Panc1 (cell line): ENCODE data around the gene DHCR7. TPM values are rescaled to one million over a fixed set of nuclear protein-coding genes. Genes with fewer than 3 reads are reported as not detected.

ENCODE experiments used
- ATAC-seq: fragments of 200-7000 bp; cut with Tn5 transposase; 2 replicates; pipeline ENCODE4 v1.9.1; 2020; ENCODE audit warnings: mild to moderate bottlenecking, moderate library complexity
- BruUV-seq: library from RNA; stranded (reverse); fragments of 400-500 nt; replicated peaks from 2 replicates; lab custom pipeline; 2021; lab: Mats Ljungman, UMichigan
- CTCF ChIA-PET: fragments of 300-600 bp; sonication (Branson Sonifier 250); formaldehyde crosslinking; loops from one replicate; lab custom pipeline; 2022; ENCODE audit warnings: antibody characterized with exemption; lab: Charles Lee
- POLR2A ChIA-PET: fragments of 300-600 bp; sonication (Branson Sonifier 250); formaldehyde crosslinking; loops from one replicate; lab custom pipeline; 2022; ENCODE audit warnings: antibody characterized with exemption; lab: Charles Lee
- DNase-seq: peaks from one replicate; pipeline ENCODE4 v3.0.0-alpha.2; 2010; ENCODE audit warnings: low read depth, low spot score
- H3K27ac ChIP-seq: 2 replicates; pipeline ENCODE4 v1.5.1; 2011; ENCODE audit warnings: mild to moderate bottlenecking, low read length, inconsistent platforms
- H3K27me3 ChIP-seq: fragments of 200-500 bp; sonication (Bioruptor generic); 2 replicates; pipeline ENCODE4 v1.6.0; 2014; ENCODE audit warnings: low read length, inconsistent platforms; ENCODE audit not compliant: control insufficient read depth, insufficient read depth
- H3K36me3 ChIP-seq: fragments of 200-500 bp; sonication (Bioruptor generic); 2 replicates; pipeline ENCODE4 v1.5.1; 2014; ENCODE audit warnings: inconsistent platforms, mild to moderate bottlenecking, low read length, moderate library complexity; ENCODE audit not compliant: control insufficient read depth, insufficient read depth
- H3K4me1 ChIP-seq: 2 replicates; pipeline ENCODE4 v1.5.1; 2011; ENCODE audit warnings: inconsistent platforms, mild to moderate bottlenecking, low read length, moderate library complexity; ENCODE audit not compliant: control insufficient read depth, insufficient read depth
- H3K4me3 ChIP-seq, 2 experiments: 2 replicates each; pipeline ENCODE4 v1.5.1; 2011 to 2012; ENCODE audit warnings: low read depth in 2 of 2, low read length in 2 of 2, mild to moderate bottlenecking in 2 of 2, inconsistent platforms in 1 of 2, moderate library complexity in 1 of 2
- H3K9me3 ChIP-seq: fragments of 200-500 bp; sonication (Bioruptor generic); 2 replicates; pipeline ENCODE4 v1.5.1; 2014; ENCODE audit warnings: low read depth, mild to moderate bottlenecking, inconsistent platforms, low read length, moderate library complexity; ENCODE audit not compliant: control insufficient read depth, insufficient read depth
- CTCF ChIP-seq: fragments of 450-650 bp; IDR thresholded peaks from 2 replicates; pipeline ENCODE4 v1.5.1; 2017; ENCODE audit warnings: mild to moderate bottlenecking
- POLR2AphosphoS5 ChIP-seq: IDR thresholded peaks from 2 replicates; pipeline ENCODE4 v1.6.1; 2012; ENCODE audit warnings: mild to moderate bottlenecking, low read depth, low read length, moderate library complexity
- SIN3A ChIP-seq: IDR thresholded peaks from 2 replicates; pipeline ENCODE4 v1.6.1; 2012; ENCODE audit warnings: low read depth, mild to moderate bottlenecking, low read length, moderate library complexity, borderline replicate concordance; ENCODE audit not compliant: insufficient read depth
- TCF7L2 ChIP-seq: IDR thresholded peaks from 2 replicates; pipeline ENCODE4 v1.6.1; 2011; ENCODE audit warnings: mild to moderate bottlenecking, low read depth, low read length, inconsistent platforms
- in situ Hi-C: cut with HindIII; loops from 2 replicates; pipeline ENCODE4 v1.10.0; 2016; ENCODE audit warnings: low sequenced_read_pairs, low pct_unique_long_range_greater_than_20kb
- intact Hi-C: fragments of 100-400 bp; cut with micrococcal nuclease; formaldehyde crosslinking; loops from one replicate; pipeline ENCODE4 v1.10.0; 2022; ENCODE audit not compliant: unreplicated experiment
- total RNA-seq: library from RNA; stranded (reverse); gene quantifications from one replicate; pipeline ENCODE4 v1.2.1, GENCODE V29; 2021; ENCODE audit not compliant: unreplicated experiment
- TF ChIP-seq, protein P1 (sequence below), 2 experiments: IDR thresholded peaks; 2 replicates each; pipeline ENCODE4 v1.6.1; 2011 to 2012; ENCODE audit warnings: low read depth in 2 of 2, control low read depth in 1 of 2, low read length in 1 of 2, mild to moderate bottlenecking in 1 of 2, moderate library complexity in 1 of 2; ENCODE audit not compliant: insufficient read depth in 1 of 2

DHCR7 gene
- total RNA-seq, 1 experiment from 2014 or later = 356 TPM

DNA sequence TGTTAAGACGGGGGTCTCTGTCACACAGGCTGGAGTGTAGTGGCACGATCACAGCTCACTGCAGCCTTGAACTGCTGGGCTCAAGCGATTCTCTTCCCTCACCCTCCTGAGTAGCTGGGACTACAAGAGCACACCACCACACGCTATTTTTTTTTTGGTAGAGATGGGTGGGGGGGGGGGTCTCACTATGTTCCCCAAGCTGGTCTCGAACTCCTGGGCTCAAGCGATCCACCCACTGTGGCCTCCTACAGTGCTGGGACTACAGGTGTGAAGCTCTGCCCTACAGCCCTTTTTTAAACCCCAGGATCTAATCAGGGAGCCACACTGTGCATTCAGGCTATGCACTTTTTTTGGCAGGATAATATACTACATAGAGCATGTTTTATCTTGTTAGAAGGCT lies 1.4 kb upstream of the DHCR7 start:
- in situ Hi-C loops (no loop called here), intact Hi-C loops (no loop called here)
- ChIA-PET CTCF (no interaction called here), POLR2A (no interaction called here)
- Histone ChIP-seq H3K27me3 (no peaks in the 10 kb centered on the region), H3K4me3 (peak overlapping the region; percentile 85 to 87), H3K27ac (peak overlapping the region; percentile 87), H3K4me1 (peaks cover 28% of the 10 kb centered on the region), H3K36me3 (peaks cover 2% of the 10 kb centered on the region; the same call in 1 of the 2 replicates), H3K9me3 (peaks cover 7% of the 10 kb centered on the region; the same call in 1 of the 2 replicates)
- no peak for TF ChIP-seq POLR2AphosphoS5
- TF ChIP-seq SIN3A = no peak
- TF ChIP-seq, protein P1, sequence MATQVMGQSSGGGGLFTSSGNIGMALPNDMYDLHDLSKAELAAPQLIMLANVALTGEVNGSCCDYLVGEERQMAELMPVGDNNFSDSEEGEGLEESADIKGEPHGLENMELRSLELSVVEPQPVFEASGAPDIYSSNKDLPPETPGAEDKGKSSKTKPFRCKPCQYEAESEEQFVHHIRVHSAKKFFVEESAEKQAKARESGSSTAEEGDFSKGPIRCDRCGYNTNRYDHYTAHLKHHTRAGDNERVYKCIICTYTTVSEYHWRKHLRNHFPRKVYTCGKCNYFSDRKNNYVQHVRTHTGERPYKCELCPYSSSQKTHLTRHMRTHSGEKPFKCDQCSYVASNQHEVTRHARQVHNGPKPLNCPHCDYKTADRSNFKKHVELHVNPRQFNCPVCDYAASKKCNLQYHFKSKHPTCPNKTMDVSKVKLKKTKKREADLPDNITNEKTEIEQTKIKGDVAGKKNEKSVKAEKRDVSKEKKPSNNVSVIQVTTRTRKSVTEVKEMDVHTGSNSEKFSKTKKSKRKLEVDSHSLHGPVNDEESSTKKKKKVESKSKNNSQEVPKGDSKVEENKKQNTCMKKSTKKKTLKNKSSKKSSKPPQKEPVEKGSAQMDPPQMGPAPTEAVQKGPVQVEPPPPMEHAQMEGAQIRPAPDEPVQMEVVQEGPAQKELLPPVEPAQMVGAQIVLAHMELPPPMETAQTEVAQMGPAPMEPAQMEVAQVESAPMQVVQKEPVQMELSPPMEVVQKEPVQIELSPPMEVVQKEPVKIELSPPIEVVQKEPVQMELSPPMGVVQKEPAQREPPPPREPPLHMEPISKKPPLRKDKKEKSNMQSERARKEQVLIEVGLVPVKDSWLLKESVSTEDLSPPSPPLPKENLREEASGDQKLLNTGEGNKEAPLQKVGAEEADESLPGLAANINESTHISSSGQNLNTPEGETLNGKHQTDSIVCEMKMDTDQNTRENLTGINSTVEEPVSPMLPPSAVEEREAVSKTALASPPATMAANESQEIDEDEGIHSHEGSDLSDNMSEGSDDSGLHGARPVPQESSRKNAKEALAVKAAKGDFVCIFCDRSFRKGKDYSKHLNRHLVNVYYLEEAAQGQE (IDR thresholded peaks at IDR 0.05; ENCODE audit: insufficient read depth in 1 of 2, low read depth in 2 of 2, low read length in 1 of 2) = no peak
- no peak for TF ChIP-seq TCF7L2
- no peak for TF ChIP-seq CTCF
- BruUV-seq = no TSS peak
- DNase-seq (no peak), ATAC-seq (no peak)

GRCh38 chr11:71447791-71448256 lies 369 bp downstream of the DHCR7 start:
- in situ Hi-C loops = no loop called here
- intact Hi-C loops = no loop called here
- Histone ChIP-seq H3K36me3 (peaks cover 2% of the 10 kb centered on the region), H3K4me1 (peaks cover 28% of the 10 kb centered on the region), H3K27me3 (no peaks in the 10 kb centered on the region), H3K27ac (peak overlapping the region; percentile 60), H3K9me3 (peaks cover 7% of the 10 kb centered on the region; the same call in 1 of the 2 replicates), H3K4me3 (peak overlapping the region; percentile 85 to 87)
- DNase-seq (no peak), ATAC-seq (peak; percentile 43)
- BruUV-seq = no TSS peak
- TF ChIP-seq SIN3A (peak; percentile 86; the same call in 1 of the 2 replicates), TCF7L2 (no peak), POLR2AphosphoS5 (no peak), CTCF (no peak)
- TF ChIP-seq, protein P1 (IDR thresholded peaks at IDR 0.05; ENCODE audit: insufficient read depth in 1 of 2, low read depth in 2 of 2, low read length in 1 of 2) = no peak
- POLR2A ChIA-PET = interaction anchor here (0.6 kb wide), 1 partner anchor 218 kb away, joined by 6 read pairs; no protein-coding TSS in a partner anchor
- CTCF ChIA-PET = interaction anchor here (1.1 kb wide), 1 partner anchor 132 kb away, joined by 3 read pairs; no protein-coding TSS in a partner anchor
